SK-N-MC (cell line): Measurements from ENCODE around the gene CD74.

ENCODE experiments used
- DNase-seq: peaks from one replicate; pipeline ENCODE4 v3.0.0-alpha.2; 2011; ENCODE audit warnings: low read depth, low spot score
- H3K27ac ChIP-seq: fragments of 200-600 bp; sonication (generic); 2 replicates; pipeline ENCODE4 v1.5.1; 2016; ENCODE audit warnings: mixed run types
- H3K36me3 ChIP-seq: fragments of 200-600 bp; sonication (generic); 2 replicates; pipeline ENCODE4 v1.6.1; 2017; ENCODE audit warnings: antibody characterized with exemption, low read length, mixed read lengths; ENCODE audit not compliant: insufficient read depth
- H3K4me3 ChIP-seq: fragments of 200-600 bp; sonication (generic); 2 replicates; pipeline ENCODE4 v1.5.1; 2016
- H3K9ac ChIP-seq: fragments of 200-600 bp; sonication (generic); 2 replicates; pipeline ENCODE4 v1.8.0; 2017; ENCODE audit warnings: mixed run types, mixed read lengths; ENCODE audit not compliant: insufficient read length
- H3K9me3 ChIP-seq: fragments of 200-600 bp; sonication (generic); 2 replicates; pipeline ENCODE4 v1.6.1; 2017; ENCODE audit warnings: low read depth, mild to moderate bottlenecking, antibody characterized with exemption, low read length, moderate library complexity, mixed read lengths
- EZH2 ChIP-seq: fragments of 200-600 bp; sonication (generic); IDR thresholded peaks from one replicate; pipeline ENCODE4 v1.6.1; 2017; ENCODE audit warnings: antibody characterized with exemption
- FOXP2 ChIP-seq: optimal IDR thresholded peaks from 2 replicates; pipeline ENCODE3; 2011; ENCODE audit warnings: mild to moderate bottlenecking, moderate library complexity; ENCODE audit not compliant: insufficient read depth; ENCODE audit errors: extremely low read length, control extremely low read depth
- POLR2AphosphoS5 ChIP-seq: IDR thresholded peaks from 2 replicates; pipeline ENCODE4 v1.6.1; 2012; ENCODE audit warnings: mild to moderate bottlenecking, low read depth, low read length, borderline replicate concordance

CD74 gene

GRCh38 chr5:150401376-150402228, 11.1 kb downstream of the CD74 start:
- Histone ChIP-seq H3K36me3 (peaks cover 21% of the 10 kb centered on the region), H3K4me3 (no peak overlapping the region), H3K27ac (0 out of 2 replicates have a peak overlapping the region, but pooled peaks have one; percentile 31), H3K9ac (no peak overlapping the region), H3K9me3 (no peaks in the 10 kb centered on the region)
- no peak for TF ChIP-seq FOXP2
- no peak for TF ChIP-seq POLR2AphosphoS5
- TF ChIP-seq EZH2, result no peak
- DNase-seq, result no peak

GRCh38 chr5:150401076-150401375, 11.7 kb downstream of the CD74 start:
- Histone ChIP-seq H3K9ac (no peak overlapping the region), H3K27ac (0 out of 2 replicates have a peak overlapping the region, but pooled peaks have one; percentile 31), H3K9me3 (no peaks in the 10 kb centered on the region), H3K4me3 (no peak overlapping the region), H3K36me3 (peaks cover 27% of the 10 kb centered on the region)
- no peak for DNase-seq
- TF ChIP-seq FOXP2 (no peak), EZH2 (no peak), POLR2AphosphoS5 (no peak)

GRCh38 chr5:150400316-150401075, 12.2 kb downstream of the CD74 start:
- H3K9me3 ChIP-seq, result no peaks in the 10 kb centered on the region
- 0 out of 2 replicates have a peak overlapping the region, but pooled peaks have one; percentile 31 for H3K27ac ChIP-seq
- no peak overlapping the region for H3K9ac ChIP-seq
- DNase-seq, result no peak
- no peak for TF ChIP-seq EZH2
- TF ChIP-seq POLR2AphosphoS5, result no peak
- TF ChIP-seq FOXP2, result no peak
- no peak overlapping the region for H3K4me3 ChIP-seq
- peaks cover 32% of the 10 kb centered on the region for H3K36me3 ChIP-seq

GRCh38 chr5:150399524-150400211, 13.0 kb downstream of the CD74 start:
- TF ChIP-seq FOXP2 (no peak), EZH2 (no peak), POLR2AphosphoS5 (no peak)
- no peak overlapping the region for H3K9ac ChIP-seq
- H3K27ac ChIP-seq, result no peak overlapping the region
- H3K4me3 ChIP-seq, result no peak overlapping the region
- H3K36me3 ChIP-seq, result peaks cover 40% of the 10 kb centered on the region
- no peak for DNase-seq
- no peaks in the 10 kb centered on the region for H3K9me3 ChIP-seq

- no peak for TF ChIP-seq POLR2AphosphoS5
- TF ChIP-seq EZH2, result no peak
- no peak for TF ChIP-seq FOXP2
- no peak overlapping the region for H3K27ac ChIP-seq
- H3K9me3 ChIP-seq, result no peaks in the 10 kb centered on the region
- DNase-seq, result no peak
- peaks cover 45% of the 10 kb centered on the region for H3K36me3 ChIP-seq
- no peak overlapping the region for H3K9ac ChIP-seq
- no peak overlapping the region for H3K4me3 ChIP-seq
Measured at GRCh38 chr5:150398722-150399523, 13.8 kb downstream of the CD74 start.

- no peak overlapping the region; the same call in 1 of the 2 replicates for H3K27ac ChIP-seq
- H3K36me3 ChIP-seq, result peaks cover 53% of the 10 kb centered on the region
- H3K9ac ChIP-seq, result no peak overlapping the region
- no peak overlapping the region for H3K4me3 ChIP-seq
- DNase-seq, result no peak
- H3K9me3 ChIP-seq, result no peaks in the 10 kb centered on the region
- TF ChIP-seq EZH2, result no peak
- TF ChIP-seq FOXP2, result no peak
- TF ChIP-seq POLR2AphosphoS5, result no peak
Measured at GRCh38 chr5:150397782-150398721, 14.7 kb downstream of the CD74 start.
